NCI-H1105 treated with DMSO at 0.1 percent for 48 hours (cell line): ENCODE measurements around the gene COL23A1.
"Not testable (repeated sequence)": the region's sequence is repeated elsewhere in the genome, so short reads cannot be mapped to it uniquely, and the experiment has no call there.

Source experiments
- DNase-seq: peaks from one replicate; lab custom pipeline; 2025; lab: John Stamatoyannopoulos, UW

COL23A1 gene

GRCh38 chr5:178238711-178239592, 351.2 kb downstream of the COL23A1 start:
- DNase-seq, result no peak

- no peak for DNase-seq
These were observed 351.9 kb downstream of the COL23A1 start for GRCh38 chr5:178238313-178238635.

- no peak for DNase-seq
These were observed 352.5 kb downstream of the COL23A1 start for GRCh38 chr5:178237431-178238312.

GRCh38 chr5:178236679-178237078, 353.5 kb downstream of the COL23A1 start:
- DNase-seq, result no peak

GRCh38 chr5:178236126-178236525, 354.1 kb downstream of the COL23A1 start:
- DNase-seq, result no peak

GRCh38 chr5:178235588-178235974, 354.6 kb downstream of the COL23A1 start:
- DNase-seq, result no peak

GRCh38 chr5:178234750-178235587, 355.2 kb downstream of the COL23A1 start:
- peak; percentile 24 for DNase-seq

GRCh38 chr5:178234121-178234749, 356.0 kb downstream of the COL23A1 start:
- DNase-seq, result no peak

GRCh38 chr5:178232920-178233429, 357.2 kb downstream of the COL23A1 start:
- no peak for DNase-seq

GRCh38 chr5:178232124-178232919, 357.9 kb downstream of the COL23A1 start, which contains the start of gene PHYKPL:
PHYKPL (minus strand) TSS chr5:178232802; CDS start chr5:178232550, 252 bp downstream.
- DNase-seq, result peak; percentile 30

GRCh38 chr5:178231539-178232123, 358.6 kb downstream of the COL23A1 start:
- no peak for DNase-seq

- no peak for DNase-seq
These were observed 359.2 kb downstream of the COL23A1 start for GRCh38 chr5:178230879-178231538.

GRCh38 chr5:178229861-178230260, 360.3 kb downstream of the COL23A1 start:
- no peak for DNase-seq

GRCh38 chr5:178229111-178229510, 361.1 kb downstream of the COL23A1 start:
- DNase-seq, result not testable (repeated sequence)

GRCh38 chr5:178228609-178229008, 361.6 kb downstream of the COL23A1 start:
- DNase-seq, result no peak

- DNase-seq, result no peak
These were observed 362.3 kb downstream of the COL23A1 start for GRCh38 chr5:178227929-178228328.

- no peak for DNase-seq
These were observed 363.0 kb downstream of the COL23A1 start for GRCh38 chr5:178227138-178227659.

GRCh38 chr5:178225174-178225573, 365.0 kb downstream of the COL23A1 start:
- DNase-seq, result no peak

GRCh38 chr5:178224403-178224802, 365.8 kb downstream of the COL23A1 start:
- DNase-seq, result no peak
